Measurements from ENCODE around the gene EXTL2.
"Not testable (repeated sequence)": the region's sequence is repeated elsewhere in the genome, so short reads cannot be mapped to it uniquely, and the experiment has no call there.

DNA sequence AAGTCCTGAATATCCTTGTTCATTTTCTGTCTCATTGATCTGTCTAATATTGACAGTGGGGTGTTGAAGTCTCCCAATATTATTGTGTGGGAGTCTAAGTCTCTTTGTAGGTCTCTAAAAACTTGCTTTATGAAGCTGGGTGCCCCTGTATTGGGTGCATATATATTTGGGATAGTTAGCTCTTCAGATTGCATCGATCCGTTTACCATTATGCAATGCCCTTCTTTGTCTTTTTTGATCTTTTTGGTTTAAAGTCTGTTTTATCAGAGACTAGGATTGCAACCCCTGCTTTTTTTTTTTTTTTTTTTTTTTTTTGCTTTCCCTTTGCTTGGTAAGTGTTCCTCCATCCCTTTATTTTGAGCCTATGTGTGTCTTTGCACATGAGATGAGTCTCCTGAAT is 51.5 kb downstream of the EXTL2 start:
- not testable (repeated sequence) for TF ChIP-seq CTCF (conservative IDR thresholded peaks at IDR 0.05; ENCODE audit: low read depth in 2 of 2); NANOG (IDR thresholded peaks at IDR 0.05; ENCODE audit: borderline replicate concordance); POLR2AphosphoS5 (IDR thresholded peaks at IDR 0.05; ENCODE audit: low read depth); EZH2 (IDR thresholded peaks at IDR 0.05; ENCODE audit: low read depth, unreplicated experiment); REST (IDR thresholded peaks at IDR 0.05; ENCODE audit: unreplicated experiment); EZH2phosphoT487 (IDR thresholded peaks at IDR 0.05; ENCODE audit: unreplicated experiment); CREB1 (CRISPR knock-in tag; IDR thresholded peaks at IDR 0.05; ENCODE audit: low read depth); JUNB (IDR thresholded peaks at IDR 0.05; ENCODE audit: unreplicated experiment)
